Measurements from ENCODE around the gene BYSL.
A peak's percentile ranks its signal among the peaks of the same experiment; 100 is the strongest.

Gene BYSL

GRCh38 chr6:41914869-41915530, 6.3 kb upstream of the BYSL start:
- no peak for DNase-seq

GRCh38 chr6:41917528-41917927, 3.8 kb upstream of the BYSL start:
- no peak for DNase-seq

GRCh38 chr6:41921712-41921998, 356 bp downstream of the BYSL start:
- no peak for DNase-seq

- no peak for DNase-seq
These were observed 855 bp downstream of the BYSL start for GRCh38 chr6:41922154-41922553.

GRCh38 chr6:41927253-41927652, 6.0 kb downstream of the BYSL start:
- no peak for DNase-seq

- no peak for DNase-seq
These were observed 8.6 kb downstream of the BYSL start for GRCh38 chr6:41929924-41930323.

- no peak for DNase-seq
These were observed 10.5 kb downstream of the BYSL start for GRCh38 chr6:41931792-41932191.

GRCh38 chr6:41932378-41932777, 11.1 kb downstream of the BYSL start:
- no peak for DNase-seq

- no peak for DNase-seq
These were observed 13.2 kb downstream of the BYSL start for GRCh38 chr6:41934278-41935192.

GRCh38 chr6:41935193-41935574, 13.9 kb downstream of the BYSL start:
- no peak for DNase-seq

GRCh38 chr6:41935685-41936072, 14.4 kb downstream of the BYSL start:
- DNase-seq, result no peak

- peak; percentile 56 to 66 for DNase-seq
These were observed 15.0 kb downstream of the BYSL start for GRCh38 chr6:41936073-41936837.

- DNase-seq, result no peak
These were observed 16.2 kb downstream of the BYSL start for GRCh38 chr6:41937472-41937860.

- no peak for DNase-seq
These were observed 16.7 kb downstream of the BYSL start for GRCh38 chr6:41937861-41938574.

- DNase-seq, result no peak
These were observed 17.4 kb downstream of the BYSL start for GRCh38 chr6:41938590-41939175.

GRCh38 chr6:41939176-41939847, 18.0 kb downstream of the BYSL start:
- no peak for DNase-seq

GRCh38 chr6:41939848-41940758, 18.8 kb downstream of the BYSL start:
- no peak for DNase-seq

GRCh38 chr6:41940759-41941279, 19.5 kb downstream of the BYSL start:
- DNase-seq, result no peak

- DNase-seq, result peak; percentile 87
These were observed 20.2 kb downstream of the BYSL start, which contains the start of gene CCND3 for GRCh38 chr6:41941280-41942066. Gene CCND3 (minus strand): TSS chr6:41941808. CDS start chr6:41941649, 159 bp downstream.

Data from stimulated activated CD4-positive, alpha-beta T cell treated with anti-CD3 and anti-CD28 coated beads, Interleukin-2, amount 100 ng/mL, for 48 hours (primary cell).